ENCODE results near the gene MARK3. TPM values are rescaled to one million over a fixed set of nuclear protein-coding genes. Genes with fewer than 3 reads are reported as not detected.

MARK3 gene
- total RNA-seq, 4 donors from 2014 or later, result 50.7 to 111 (median 89.1) TPM

DNA sequence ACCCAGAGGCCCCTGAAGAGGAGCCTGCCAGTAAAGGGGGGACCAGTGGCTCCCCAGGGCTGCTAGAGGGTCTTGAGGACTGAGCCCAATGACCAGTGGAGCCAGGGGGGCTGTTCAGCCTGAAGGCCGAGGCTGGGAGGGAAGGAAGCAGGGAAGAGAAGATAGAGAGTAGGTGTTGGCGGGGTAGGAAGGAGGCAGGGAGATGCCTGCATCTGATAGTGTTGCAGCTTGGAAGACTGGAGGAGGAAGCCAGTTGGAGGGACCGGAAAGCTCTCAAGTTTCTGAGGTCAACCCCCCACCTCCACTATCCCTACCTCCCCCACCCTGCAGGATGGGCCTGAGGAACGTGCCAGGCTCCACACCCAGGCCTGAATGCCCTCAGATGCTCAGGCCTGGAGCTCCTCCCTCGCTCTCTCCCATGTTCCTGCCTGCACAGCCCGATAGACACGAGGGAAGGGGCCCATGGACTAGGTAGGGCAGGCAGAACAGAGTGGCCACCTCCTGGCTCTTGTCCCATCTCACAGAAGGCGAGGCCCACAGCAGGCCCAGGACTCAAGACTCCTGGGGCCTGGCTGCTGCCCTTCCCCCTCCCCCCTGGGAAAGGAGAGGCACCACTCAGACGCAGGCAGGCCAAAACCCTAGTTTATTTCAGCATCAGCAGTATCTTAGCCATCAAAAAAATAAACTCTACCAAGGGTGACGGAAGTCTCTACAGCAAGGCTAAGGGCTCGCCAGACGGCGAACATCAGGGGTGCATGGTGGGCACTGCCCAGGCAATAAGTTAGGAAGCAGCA is 134.0 kb downstream of the MARK3 start:
- Histone ChIP-seq H3K27ac (peak overlapping the region; percentile 82 to 84), H3K4me1 (peaks cover 0 to 27% of the 10 kb centered on the region in 2 donors), H3K9me3 (no peaks in the 10 kb centered on the region), H3K27me3 (no peaks in the 10 kb centered on the region), H3K36me3 (no peaks in the 10 kb centered on the region), H3K4me3 (no peak overlapping the region)
- intact Hi-C loops (cut with DNase I; ENCODE audit: low total_unique reads), result no loop called here
- DNase-seq, result peak; percentile 31 to 40
- no peak for TF ChIP-seq POLR2A (IDR thresholded peaks at IDR 0.05)
- TF ChIP-seq, protein P1, sequence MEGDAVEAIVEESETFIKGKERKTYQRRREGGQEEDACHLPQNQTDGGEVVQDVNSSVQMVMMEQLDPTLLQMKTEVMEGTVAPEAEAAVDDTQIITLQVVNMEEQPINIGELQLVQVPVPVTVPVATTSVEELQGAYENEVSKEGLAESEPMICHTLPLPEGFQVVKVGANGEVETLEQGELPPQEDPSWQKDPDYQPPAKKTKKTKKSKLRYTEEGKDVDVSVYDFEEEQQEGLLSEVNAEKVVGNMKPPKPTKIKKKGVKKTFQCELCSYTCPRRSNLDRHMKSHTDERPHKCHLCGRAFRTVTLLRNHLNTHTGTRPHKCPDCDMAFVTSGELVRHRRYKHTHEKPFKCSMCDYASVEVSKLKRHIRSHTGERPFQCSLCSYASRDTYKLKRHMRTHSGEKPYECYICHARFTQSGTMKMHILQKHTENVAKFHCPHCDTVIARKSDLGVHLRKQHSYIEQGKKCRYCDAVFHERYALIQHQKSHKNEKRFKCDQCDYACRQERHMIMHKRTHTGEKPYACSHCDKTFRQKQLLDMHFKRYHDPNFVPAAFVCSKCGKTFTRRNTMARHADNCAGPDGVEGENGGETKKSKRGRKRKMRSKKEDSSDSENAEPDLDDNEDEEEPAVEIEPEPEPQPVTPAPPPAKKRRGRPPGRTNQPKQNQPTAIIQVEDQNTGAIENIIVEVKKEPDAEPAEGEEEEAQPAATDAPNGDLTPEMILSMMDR (IDR thresholded peaks at IDR 0.05), result no peak

DNA sequence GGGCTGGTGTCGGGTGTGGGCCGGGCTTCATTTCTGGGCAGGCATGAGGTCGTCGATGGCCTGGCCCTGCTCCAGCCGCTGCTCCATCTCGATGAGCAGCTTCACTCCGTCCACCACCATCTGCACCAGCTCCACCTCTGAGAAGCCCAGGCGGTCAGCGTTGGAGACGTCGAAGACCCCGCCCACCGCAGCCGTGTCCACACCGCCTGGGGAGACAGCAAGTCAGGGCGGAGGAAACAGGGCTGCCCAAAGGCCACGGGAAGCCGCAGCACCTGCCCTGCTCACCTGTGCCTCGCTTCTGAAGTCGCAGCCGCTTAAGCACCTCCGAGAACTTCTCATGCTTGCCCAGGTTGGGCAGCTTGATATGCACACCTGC is 134.6 kb downstream of the MARK3 start:
- Histone ChIP-seq H3K4me1 (peaks cover 0 to 27% of the 10 kb centered on the region in 2 donors), H3K27me3 (no peaks in the 10 kb centered on the region), H3K9me3 (no peaks in the 10 kb centered on the region), H3K27ac (peak overlapping the region; percentile 82 to 84), H3K4me3 (no peak overlapping the region), H3K36me3 (no peaks in the 10 kb centered on the region)
- TF ChIP-seq POLR2A (IDR thresholded peaks at IDR 0.05), result no peak
- TF ChIP-seq, protein P1 (IDR thresholded peaks at IDR 0.05), result no peak
- DNase-seq, result peak; percentile 41 to 45
- intact Hi-C loops (cut with DNase I; ENCODE audit: low total_unique reads), result loop anchor here (2.0 kb wide), 1 partner anchor 25 kb away; no protein-coding TSS in a partner anchor

DNA sequence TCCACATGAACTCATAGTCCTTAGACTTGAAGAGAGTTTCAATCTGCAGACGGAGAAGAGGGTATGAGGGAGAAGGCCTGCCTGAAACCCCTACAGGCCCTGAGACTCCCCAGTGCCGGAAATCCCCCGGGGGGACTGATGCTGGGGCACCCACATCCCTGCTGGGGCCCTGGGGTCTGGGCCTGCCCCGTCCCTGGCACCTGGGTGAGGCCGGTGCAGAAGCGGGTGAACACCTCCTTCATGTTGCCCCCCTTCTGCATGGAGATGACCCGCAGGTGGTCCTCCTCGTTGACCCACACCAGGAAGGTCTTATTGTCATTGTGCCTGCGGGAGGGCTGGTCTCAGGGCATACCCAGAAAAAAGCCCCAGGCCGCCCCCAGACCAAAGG is 135.0 kb downstream of the MARK3 start:
- H3K27me3 ChIP-seq, result no peaks in the 10 kb centered on the region
- no peak overlapping the region for H3K4me3 ChIP-seq
- intact Hi-C loops (cut with DNase I; ENCODE audit: low total_unique reads), result loop anchor here (2.0 kb wide), 1 partner anchor 25 kb away; no protein-coding TSS in a partner anchor
- peaks cover 0 to 27% of the 10 kb centered on the region in 2 donors for H3K4me1 ChIP-seq
- no peak for DNase-seq
- peak overlapping the region; percentile 82 to 84 for H3K27ac ChIP-seq
- no peak for TF ChIP-seq POLR2A (IDR thresholded peaks at IDR 0.05)
- TF ChIP-seq, protein P1 (IDR thresholded peaks at IDR 0.05), result no peak
- H3K36me3 ChIP-seq, result no peaks in the 10 kb centered on the region
- H3K9me3 ChIP-seq, result no peaks in the 10 kb centered on the region

DNA sequence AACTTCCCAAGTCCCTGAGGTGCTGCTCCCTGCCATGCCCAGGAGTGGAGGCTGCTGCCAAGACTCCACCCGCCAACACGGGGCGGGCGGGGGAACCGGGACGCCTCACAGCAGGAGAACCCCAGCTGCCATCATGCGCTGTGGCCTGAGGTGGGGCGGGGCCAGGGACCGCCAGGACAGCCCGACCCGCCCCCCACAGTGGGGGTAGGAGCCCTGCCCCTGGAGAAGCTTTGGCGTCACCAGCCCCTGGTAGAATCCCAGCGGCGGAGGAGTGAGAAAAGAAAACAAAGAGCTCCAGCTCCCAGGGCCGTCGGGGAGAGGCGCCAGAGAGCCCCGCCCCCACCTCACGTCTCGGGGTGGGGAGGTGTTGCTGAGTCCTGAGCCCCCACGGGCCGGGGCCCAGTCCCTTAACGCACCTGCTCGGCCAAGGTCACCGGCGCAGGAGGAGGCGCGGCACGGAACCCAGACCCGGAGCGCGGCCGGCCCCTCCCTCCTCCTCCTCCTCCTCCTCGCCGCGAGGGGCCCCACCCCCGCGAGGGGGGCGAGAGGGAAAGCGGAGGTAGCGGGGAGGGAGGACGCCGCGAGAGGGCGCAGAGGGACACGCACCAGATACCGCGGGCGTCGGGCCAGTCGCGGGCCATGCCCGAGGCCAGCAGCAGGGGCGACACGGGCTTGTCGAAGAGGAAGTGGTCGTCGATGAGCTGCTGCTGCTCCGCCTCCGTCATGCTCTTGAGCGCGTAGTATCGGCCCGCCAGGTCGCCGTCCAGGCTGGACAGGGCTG is 135.6 kb downstream of the MARK3 start:
- Histone ChIP-seq H3K9me3 (no peaks in the 10 kb centered on the region), H3K27ac (peak overlapping the region; percentile 82 to 84), H3K4me1 (peaks cover 0 to 27% of the 10 kb centered on the region in 2 donors), H3K36me3 (no peaks in the 10 kb centered on the region), H3K27me3 (no peaks in the 10 kb centered on the region), H3K4me3 (peak overlapping the region; percentile 49 to 51)
- peak in 1 of 2 donors; percentile 53 for TF ChIP-seq POLR2A (IDR thresholded peaks at IDR 0.05)
- TF ChIP-seq, protein P1 (IDR thresholded peaks at IDR 0.05), result peak; percentile 57 to 77 (median 64)
- intact Hi-C loops (cut with DNase I; ENCODE audit: low total_unique reads), result loop anchor here (2.0 kb wide), 1 partner anchor 24 kb away; no protein-coding TSS in a partner anchor
- DNase-seq, result peak; percentile 84 to 86
